LoVo (cell line): ENCODE measurements around the gene LRRC4B.

Source experiments
- DNase-seq: peaks from one replicate; pipeline ENCODE4 v3.0.0-alpha.2; 2016; ENCODE audit warnings: low spot score

LRRC4B gene

GRCh38 chr19:50569938-50570540 lies 1.8 kb upstream of the LRRC4B start:
- DNase-seq, result no peak

- DNase-seq, result no peak
These were observed 778 bp upstream of the LRRC4B start for GRCh38 chr19:50568728-50569698.

GRCh38 chr19:50567052-50567841 lies 988 bp downstream of the LRRC4B start:
- no peak for DNase-seq

DNA sequence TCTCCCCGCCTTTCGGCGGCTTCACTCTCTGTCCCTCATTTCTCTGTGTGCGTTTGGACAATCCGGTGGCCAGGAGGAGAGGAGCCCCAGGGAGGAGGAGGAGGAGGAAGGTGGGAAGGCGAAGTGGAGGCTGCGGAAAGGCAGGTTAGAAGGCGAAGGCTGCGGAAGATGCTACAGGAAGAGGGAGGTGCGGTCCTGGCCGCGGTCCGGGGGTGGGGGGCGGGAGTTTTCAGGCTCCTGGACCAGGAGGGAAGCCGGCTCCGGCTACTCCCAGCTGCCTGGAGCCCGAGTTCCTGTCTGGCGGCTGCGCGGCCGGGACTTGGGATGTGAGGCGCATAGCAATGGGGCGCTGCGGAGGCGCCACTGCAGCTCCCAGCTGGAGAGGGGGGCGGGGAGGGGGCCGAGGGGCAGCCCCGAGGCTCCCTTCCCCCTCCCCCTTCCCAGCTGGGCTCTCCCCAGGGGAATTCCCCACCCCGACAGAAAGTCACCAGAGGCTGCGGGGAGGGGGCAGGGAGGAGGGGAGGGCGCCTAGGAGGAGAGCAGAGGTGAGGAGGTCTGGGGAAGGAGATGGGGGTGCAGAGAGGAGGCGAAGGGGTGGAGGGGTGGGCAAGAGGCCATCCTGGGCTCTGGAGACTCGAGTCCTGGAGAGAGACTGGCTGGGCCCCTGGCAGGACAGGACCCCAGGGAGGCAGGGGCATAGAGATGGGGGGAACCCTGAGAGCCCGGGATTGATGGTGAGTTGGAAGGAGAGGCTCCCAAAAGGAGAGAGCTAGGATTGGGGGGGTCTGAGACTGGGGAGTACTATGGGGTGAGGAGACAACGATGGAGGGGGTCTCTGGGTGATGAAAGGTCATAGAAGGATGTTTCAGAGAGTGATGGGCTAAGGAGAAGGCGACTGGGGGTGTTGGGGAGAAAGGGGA lies 2.0 kb downstream of the LRRC4B start:
- no peak for DNase-seq

- no peak for DNase-seq
These were observed 3.8 kb downstream of the LRRC4B start for GRCh38 chr19:50564229-50565105.

GRCh38 chr19:50563597-50563996 lies 4.6 kb downstream of the LRRC4B start:
- DNase-seq, result no peak

DNA sequence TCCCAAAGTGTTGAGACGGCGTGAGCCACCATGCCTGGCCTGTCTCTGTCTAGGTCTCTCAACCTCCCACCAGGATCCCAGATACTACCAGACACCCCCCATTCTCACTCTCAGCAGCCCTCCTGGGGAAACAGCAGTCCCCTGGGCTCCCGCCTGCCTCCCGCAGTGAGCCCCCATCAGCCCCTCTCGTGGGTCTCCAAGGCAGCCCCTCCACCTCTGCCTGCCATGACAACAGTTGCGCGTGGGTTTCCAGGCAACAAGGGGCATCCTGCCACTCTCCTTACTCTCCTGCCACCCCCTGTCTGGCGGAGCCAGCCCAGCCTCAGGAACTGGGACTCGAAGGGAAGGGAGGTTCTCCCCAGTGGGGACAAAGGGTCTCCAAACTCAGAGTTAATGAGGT lies 5.2 kb downstream of the LRRC4B start:
- DNase-seq, result no peak

DNA sequence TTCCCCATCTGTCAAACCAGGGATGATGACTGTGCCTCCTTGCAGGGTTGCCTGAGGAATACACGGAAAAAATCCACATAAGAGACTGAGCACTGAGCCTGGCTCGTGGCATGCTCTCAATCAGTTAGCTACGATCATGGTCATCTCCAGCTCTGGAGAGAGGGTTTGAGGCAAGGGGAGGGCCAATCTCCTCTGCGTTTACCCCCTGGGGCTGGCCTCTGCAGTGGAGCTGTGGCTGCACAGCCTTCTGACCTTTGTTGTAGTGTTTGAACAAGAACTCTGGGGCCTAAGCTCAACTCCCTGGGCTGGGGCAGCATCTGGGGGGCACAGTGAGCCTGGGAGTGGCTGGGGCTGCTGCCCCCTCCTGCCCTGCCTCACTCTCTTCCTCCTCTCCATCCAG lies 5.9 kb downstream of the LRRC4B start:
- DNase-seq, result no peak

- DNase-seq, result no peak
These were observed 8.6 kb downstream of the LRRC4B start for GRCh38 chr19:50559636-50560035.

GRCh38 chr19:50558449-50558848 lies 9.8 kb downstream of the LRRC4B start:
- DNase-seq, result no peak

- DNase-seq, result no peak
These were observed 10.2 kb downstream of the LRRC4B start for GRCh38 chr19:50558039-50558438.

DNA sequence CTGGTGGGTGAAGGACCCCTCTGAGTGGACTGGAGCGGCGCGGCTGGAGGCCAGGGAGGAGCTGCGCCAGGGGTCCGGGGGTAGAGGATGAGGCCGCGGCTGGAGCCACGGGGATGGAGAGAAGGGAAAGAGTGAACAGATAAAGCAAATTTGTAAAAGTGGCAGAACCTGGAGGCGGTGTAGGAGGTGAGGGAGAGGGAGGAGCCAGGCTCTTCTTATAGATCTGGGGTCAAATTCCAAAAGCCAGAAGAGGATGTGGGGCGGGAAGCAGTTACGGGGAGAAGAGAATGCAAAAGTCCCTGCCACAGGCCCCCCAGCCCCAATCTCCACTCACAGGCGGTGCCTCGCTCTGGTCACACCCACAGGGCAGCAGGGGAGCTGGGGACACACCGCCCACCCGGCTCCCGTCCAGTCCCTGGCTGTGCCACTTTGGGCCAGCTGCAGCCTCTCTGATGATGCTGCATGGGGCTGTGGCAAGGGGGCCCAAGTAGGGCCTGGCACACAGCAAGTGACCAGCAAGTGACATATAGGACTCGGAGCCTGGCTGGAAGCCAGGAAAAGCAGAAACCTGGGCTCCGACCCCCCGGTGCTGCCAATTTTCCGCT lies 11.1 kb downstream of the LRRC4B start:
- DNase-seq, result peak; percentile 19

GRCh38 chr19:50556282-50557008 lies 11.8 kb downstream of the LRRC4B start:
- peak; percentile 72 for DNase-seq

DNA sequence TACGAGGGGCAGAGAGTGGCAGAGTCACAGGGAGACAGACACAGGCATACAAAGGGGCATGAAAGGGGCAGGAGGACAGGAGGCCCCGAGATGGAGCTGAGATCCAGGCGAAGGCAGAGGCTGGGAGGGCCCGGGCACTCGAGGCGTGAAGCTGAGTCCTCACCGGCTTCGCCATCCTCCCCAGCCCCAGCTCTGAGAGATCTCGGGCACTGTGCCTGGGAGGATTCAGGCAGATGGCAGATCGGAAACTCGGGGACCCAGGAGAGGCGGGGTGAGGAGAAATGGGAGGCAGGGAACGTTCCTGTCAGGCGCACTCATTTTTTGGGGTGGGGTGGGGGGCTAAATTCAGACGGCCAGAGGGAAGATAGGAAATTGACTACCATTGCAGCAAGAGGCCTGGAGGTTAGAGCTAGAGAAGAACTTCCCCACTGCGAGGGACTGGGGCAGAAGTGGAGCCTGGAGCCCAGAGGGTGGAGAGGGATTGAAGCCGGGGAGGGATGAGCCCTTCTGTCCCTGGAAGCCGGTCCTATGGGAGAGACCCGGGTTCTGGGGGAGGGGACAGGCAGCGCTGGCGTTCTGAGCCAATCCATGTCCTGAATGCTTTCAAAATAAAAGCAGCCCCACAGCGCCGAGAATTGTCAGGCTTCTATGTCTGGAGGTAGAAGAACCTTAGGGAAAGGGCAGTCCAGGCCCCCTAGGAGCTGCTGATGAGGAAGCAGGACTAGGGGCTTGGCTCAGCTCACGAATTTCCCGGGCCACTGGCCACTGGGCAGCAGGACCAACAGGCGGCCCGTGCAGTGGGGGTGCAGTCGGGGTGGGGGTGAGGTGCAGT lies 12.6 kb downstream of the LRRC4B start:
- DNase-seq, result no peak

- no peak for DNase-seq
These were observed 13.2 kb downstream of the LRRC4B start for GRCh38 chr19:50555033-50555432.

DNA sequence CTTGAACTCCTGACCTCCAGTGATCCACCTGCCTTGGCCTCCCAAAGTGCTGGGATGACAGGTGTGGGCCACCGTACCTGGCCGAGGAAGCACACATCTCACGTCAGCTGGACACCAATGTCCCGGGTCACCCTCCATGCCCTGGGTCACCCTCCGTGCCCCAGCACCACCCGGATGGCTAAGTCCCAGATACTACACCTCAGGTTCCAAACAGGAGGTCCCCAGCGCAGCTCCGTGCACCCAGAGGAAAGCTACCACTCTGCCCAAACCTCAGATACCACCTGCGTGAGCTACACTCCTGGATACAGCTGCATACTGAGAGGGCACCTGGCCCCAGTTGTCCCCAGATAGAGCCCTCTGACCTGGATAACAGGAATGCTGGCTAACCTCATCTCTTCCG lies 14.0 kb downstream of the LRRC4B start:
- no peak for DNase-seq

- DNase-seq, result no peak
These were observed 15.0 kb downstream of the LRRC4B start for GRCh38 chr19:50553134-50553703.

- DNase-seq, result no peak
These were observed 15.7 kb downstream of the LRRC4B start for GRCh38 chr19:50552540-50552939.
